HepG2 (cell line): ENCODE data around the gene MRPL34. TPM values are rescaled to one million over a fixed set of nuclear protein-coding genes. Genes with fewer than 3 reads are reported as not detected.

Source experiments
- ATAC-seq: fragments of 200-7000 bp; cut with Tn5 transposase; 3 replicates; pipeline ENCODE4 v1.9.1; 2020; ENCODE audit warnings: mild to moderate bottlenecking, moderate library complexity
- BruUV-seq: library from RNA; stranded (reverse); fragments of 400-500 nt; replicated peaks from 2 replicates; lab custom pipeline; 2021; lab: Mats Ljungman, UMichigan
- CTCF ChIA-PET: fragments of 300-600 bp; formaldehyde crosslinking; extraction: SDS; loops from one replicate; lab custom pipeline; 2021; ENCODE audit warnings: low total read pairs, inconsistent platforms, low intra/inter-chr PET ratio; lab: Yijun Ruan, JAX
- POLR2A ChIA-PET: fragments of 350-600 bp; sonication (Branson Sonifier 250); formaldehyde crosslinking; loops from one replicate; lab custom pipeline; 2020; ENCODE audit warnings: antibody characterized with exemption, inconsistent platforms; lab: Yijun Ruan, JAX
- DNase-seq: peaks from one replicate; pipeline ENCODE4 v3.0.0-alpha.2; 2015; ENCODE audit warnings: low spot score
- FAIRE-seq: peaks from 3 replicates; lab custom pipeline; 2011; peaks lifted over from hg19 to GRCh38; lab: Jason Lieb, UNC
- H2AFZ ChIP-seq: one replicate; pipeline ENCODE4 v1.6.1; 2011; ENCODE audit warnings: low read length, inconsistent platforms
- H3K27ac ChIP-seq: fragments of 300-600 bp; 3 replicates; pipeline ENCODE4 v1.8.0; 2011; ENCODE audit warnings: mixed run types, mild to moderate bottlenecking, mixed read lengths, low read length, inconsistent platforms; ENCODE audit not compliant: insufficient read depth; ENCODE audit errors: extremely low read length
- H3K27me3 ChIP-seq, 2 experiments: fragments of 200-600 bp in 1 of 2; 2 replicates in 1 of 2; 3 replicates in 1 of 2; pipeline versions ENCODE4 v1.6.0 to v1.8.0; 2011; ENCODE audit warnings: low read length in 2 of 2, mild to moderate bottlenecking in 2 of 2, moderate library complexity in 2 of 2, inconsistent platforms in 1 of 2; ENCODE audit not compliant: insufficient read depth in 2 of 2, control insufficient read depth in 1 of 2
- H3K36me3 ChIP-seq, 2 experiments: fragments of 200-600 bp in 1 of 2; replicated peaks in 1 of 2; 2 replicates in 1 of 2; 3 replicates in 1 of 2; pipeline versions ENCODE4 v1.5.1 to v1.8.0; 2011; ENCODE audit warnings: low read length in 2 of 2, inconsistent platforms in 1 of 2; ENCODE audit not compliant: insufficient read depth in 2 of 2, control insufficient read depth in 1 of 2
- H3K4me1 ChIP-seq: 2 replicates; pipeline ENCODE4 v1.5.1; 2012; ENCODE audit warnings: low read length, inconsistent platforms; ENCODE audit not compliant: insufficient read depth
- H3K4me2 ChIP-seq: 2 replicates; pipeline ENCODE4 v1.6.0; 2011; ENCODE audit warnings: low read depth, low read length, inconsistent platforms
- H3K4me3 ChIP-seq, 3 experiments: fragments of 200-600 bp in 1 of 3; sonication (generic), shearing (Covaris generic) in 1 of 3; replicated peaks in 1 of 3; 2 replicates each; pipeline ENCODE4 v1.5.1; 2011 to 2016; ENCODE audit warnings: low read length in 3 of 3, inconsistent platforms in 2 of 3, low read depth in 2 of 3, mild to moderate bottlenecking in 2 of 3, control low read depth in 1 of 3, mixed read lengths in 1 of 3; ENCODE audit not compliant: insufficient read depth in 1 of 3
- H3K79me2 ChIP-seq: one replicate; pipeline ENCODE4 v1.6.1; 2011; ENCODE audit warnings: low read length, inconsistent platforms; ENCODE audit not compliant: insufficient read depth
- H3K9ac ChIP-seq: 2 replicates; pipeline ENCODE4 v1.6.0; 2011; ENCODE audit warnings: mild to moderate bottlenecking, low read depth, low read length, inconsistent platforms; ENCODE audit not compliant: insufficient read depth
- H3K9me3 ChIP-seq: 2 replicates; pipeline ENCODE4 v1.5.1; 2012; ENCODE audit warnings: mild to moderate bottlenecking, low read length
- H4K20me1 ChIP-seq: 2 replicates; pipeline ENCODE4 v1.6.0; 2011; ENCODE audit warnings: inconsistent platforms, mild to moderate bottlenecking, low read length, moderate library complexity; ENCODE audit not compliant: insufficient read depth
- ARNT ChIP-seq: fragments of 450-650 bp; IDR thresholded peaks from 2 replicates; pipeline ENCODE4 v1.6.1; 2017
- E2F1 ChIP-seq: sonication (generic); formaldehyde crosslinking; IDR thresholded peaks from 2 replicates; pipeline ENCODE4 v1.5.0; 2020; ENCODE audit warnings: missing genetic modification reagents
- HMG20B ChIP-seq: conservative IDR thresholded peaks from 2 replicates; pipeline ENCODE4 v1.6.1; 2016; ENCODE audit warnings: missing genetic modification reagents, missing compliant biosample characterization
- IKZF1 ChIP-seq: fragments of 450-650 bp; IDR thresholded peaks from 2 replicates; pipeline ENCODE4 v1.7.1; 2016
- IKZF4 ChIP-seq: sonication (generic); formaldehyde crosslinking; IDR thresholded peaks from 2 replicates; pipeline ENCODE4 v1.5.1; 2020; ENCODE audit warnings: borderline replicate concordance, mild to moderate bottlenecking, low read depth, missing genetic modification reagents; ENCODE audit errors: not compliant biosample characterization
- KLF12 ChIP-seq: sonication (generic); formaldehyde crosslinking; IDR thresholded peaks from 2 replicates; pipeline ENCODE4 v1.4.0; 2020; ENCODE audit warnings: missing genetic modification reagents, borderline replicate concordance
- MYNN ChIP-seq: sonication (generic); formaldehyde crosslinking; IDR thresholded peaks from 2 replicates; pipeline ENCODE4 v1.4.0; 2020; ENCODE audit warnings: mild to moderate bottlenecking, low read depth, missing genetic modification reagents
- REST ChIP-seq, 2 experiments: IDR thresholded peaks; 2 replicates each; pipeline ENCODE4 v1.6.1; 2011 to 2012; ENCODE audit warnings: low read length in 2 of 2, borderline replicate concordance in 1 of 2, low read depth in 1 of 2, mild to moderate bottlenecking in 1 of 2, moderate library complexity in 1 of 2
- RFXAP ChIP-seq: sonication (generic); formaldehyde crosslinking; IDR thresholded peaks from 2 replicates; pipeline ENCODE4 v1.4.0; 2020; ENCODE audit warnings: missing genetic modification reagents, borderline replicate concordance
- RORA ChIP-seq: sonication (generic); formaldehyde crosslinking; IDR thresholded peaks from 2 replicates; pipeline ENCODE4 v1.5.0; 2020; ENCODE audit warnings: mild to moderate bottlenecking, missing genetic modification reagents, moderate library complexity
- SKI ChIP-seq: fragments of 450-650 bp; IDR thresholded peaks from one replicate; pipeline ENCODE4 v1.6.1; 2018; ENCODE audit warnings: mild to moderate bottlenecking; ENCODE audit not compliant: partially characterized antibody
- SMC3 ChIP-seq: IDR thresholded peaks from 2 replicates; pipeline ENCODE4 v1.6.1; 2011; ENCODE audit warnings: low read length, improper control_type of control experiment
- TAF1 ChIP-seq: sonication (generic); formaldehyde crosslinking; IDR thresholded peaks from 2 replicates; pipeline ENCODE4 v1.4.0; 2020; ENCODE audit warnings: missing genetic modification reagents
- THAP11 ChIP-seq: IDR thresholded peaks from 2 replicates; pipeline ENCODE4 v1.6.1; 2016; ENCODE audit warnings: missing biosample characterization, missing genetic modification reagents
- ZNF576 ChIP-seq: sonication (generic); formaldehyde crosslinking; IDR thresholded peaks from 2 replicates; pipeline ENCODE4 v1.4.0; 2020; ENCODE audit warnings: mild to moderate bottlenecking, missing genetic modification reagents
- ZNF616 ChIP-seq: sonication (generic); formaldehyde crosslinking; IDR thresholded peaks from 2 replicates; pipeline ENCODE4 v1.5.0; 2020; ENCODE audit warnings: low read depth, mild to moderate bottlenecking, missing genetic modification reagents
- ZNF850 ChIP-seq: sonication (generic); formaldehyde crosslinking; conservative IDR thresholded peaks from 2 replicates; pipeline ENCODE4 v1.9.0; 2021; ENCODE audit warnings: mild to moderate bottlenecking, missing genetic modification reagents
- WGBS: methylation state at CpG from one replicate; pipeline ENCODE4 v1.1.6; 2017; ENCODE audit warnings: low lambda C conversion rate; 5-methylcytosine and 5-hydroxymethylcytosine counted together
- in situ Hi-C: cut with HindIII; loops from 2 replicates; pipeline ENCODE4 v1.10.0; 2017; ENCODE audit warnings: low pct_unique_long_range_greater_than_20kb; ENCODE audit not compliant: extremely low pct_ligation_motif_present
- intact Hi-C: fragments of 100-400 bp; cut with micrococcal nuclease; formaldehyde crosslinking; loops from one replicate; pipeline ENCODE4 v1.10.0; 2022; ENCODE audit not compliant: unreplicated experiment
- polyA plus RNA-seq, 8 experiments: library from polyadenylated mRNA; depleted of rRNA in 3 of 8; stranded (reverse) in 7 of 8; unstranded in 1 of 8; fragments of >200 nt; fragmentation: Illumina TruSeq in 4 of 8; extraction: Trizol in 4 of 8; gene quantifications; 2 replicates each; pipeline versions ENCODE4 v1.2.1 to v1.2.3, GENCODE V29; 2011 to 2016; ENCODE audit warnings: low read depth in 4 of 8, missing spikeins in 1 of 8, mixed read lengths in 1 of 8; ENCODE audit not compliant: insufficient read depth in 1 of 8
- total RNA-seq, 5 experiments: library from RNA; depleted of rRNA; stranded (reverse); fragments of >200 nt; fragmentation: Illumina TruSeq; extraction: Trizol; gene quantifications; 2 replicates each; pipeline ENCODE4 v1.2.3, GENCODE V29; 2016; ENCODE audit warnings: low read depth in 1 of 5
- TF ChIP-seq, protein P1 (sequence below): sonication (generic); formaldehyde crosslinking; IDR thresholded peaks from 2 replicates; pipeline ENCODE4 v1.4.0; 2020; ENCODE audit warnings: missing genetic modification reagents

MRPL34 gene
- total and polyA plus RNA-seq, 2 of the 13 experiments (the other 11 are each of a cell fraction or from before 2014, with no cell fraction given), result 74.0 to 77.3 TPM

GRCh38 chr19:17266975-17267788, 38.5 kb upstream of the MRPL34 start, which contains the start of gene BABAM1:
BABAM1 (plus strand) TSS chr19:17267443; CDS start chr19:17268807, 1,364 bp downstream.
- peaks cover 13% of the 10 kb centered on the region for H3K79me2 ChIP-seq
- H4K20me1 ChIP-seq, result no peaks in the 10 kb centered on the region
- no peaks in the 10 kb centered on the region for H3K9me3 ChIP-seq
- DNase-seq (peak; percentile 99), FAIRE-seq (peak; percentile 99), ATAC-seq (peak; percentile 96)
- CTCF ChIA-PET, result no interaction called here
- H3K36me3 ChIP-seq, result peaks cover 3 to 13% of the 10 kb centered on the region in 2 experiments; a peak in 3 of 5 replicates
- peak within 1 kb of the TSS; percentile 92 to 100 (median 98) for H3K4me3 ChIP-seq
- POLR2A ChIA-PET, result interaction anchor here (0.5 to 2.8 kb wide), 26 partner anchors 9 to 234 kb away, joined by 3 to 40 read pairs (median 4); partner anchors contain the start of genes BST2, DDA1, MRPL34 and NR2F6
- WGBS, result under 1% methylated on average over 25 of the region's 27 CpGs
- H3K4me1 ChIP-seq, result peaks cover 38% of the 10 kb centered on the region
- peak within 1 kb of the TSS; percentile 91 for H3K4me2 ChIP-seq
- TSS peak; percentile 57 for BruUV-seq
- peak within 1 kb of the TSS; percentile 66 for H2AFZ ChIP-seq
- peaks cover 0 to 6% of the 10 kb centered on the region in 2 experiments; a peak in 2 of 5 replicates for H3K27me3 ChIP-seq
- in situ Hi-C loops, result no loop called here
- H3K9ac ChIP-seq, result peak within 1 kb of the TSS; percentile 88
- intact Hi-C loops, result loop anchor here (1.0 to 5.0 kb wide), 2 partner anchors 38 to 40 kb away; partner anchors contain the start of genes MRPL34 and OCEL1
- peak within 1 kb of the TSS; percentile 75 for H3K27ac ChIP-seq
- no peak for TF ChIP-seq ARNT
- TF ChIP-seq ZNF576 (CRISPR knock-in tag), result no peak
- no peak for TF ChIP-seq SKI
- TF ChIP-seq KLF12 (CRISPR knock-in tag), result no peak; the same call in 1 of the 2 replicates
- no peak for TF ChIP-seq ZNF616 (CRISPR knock-in tag)
- no peak for TF ChIP-seq SMC3
- TF ChIP-seq HMG20B (CRISPR knock-in tag), result no peak
- TF ChIP-seq REST (IDR thresholded peaks at IDR 0.05; ENCODE audit: borderline replicate concordance in 1 of 2, low read depth in 1 of 2, low read length in 2 of 2), result peak in 1 of 2 experiments; percentile 48; a peak in 1 of 4 replicates
- no peak for TF ChIP-seq MYNN
- TF ChIP-seq TAF1 (CRISPR knock-in tag), result peak; percentile 92
- TF ChIP-seq IKZF1, result no peak
- peak; percentile 94 for TF ChIP-seq RFXAP (CRISPR knock-in tag)
- TF ChIP-seq, protein P1, sequence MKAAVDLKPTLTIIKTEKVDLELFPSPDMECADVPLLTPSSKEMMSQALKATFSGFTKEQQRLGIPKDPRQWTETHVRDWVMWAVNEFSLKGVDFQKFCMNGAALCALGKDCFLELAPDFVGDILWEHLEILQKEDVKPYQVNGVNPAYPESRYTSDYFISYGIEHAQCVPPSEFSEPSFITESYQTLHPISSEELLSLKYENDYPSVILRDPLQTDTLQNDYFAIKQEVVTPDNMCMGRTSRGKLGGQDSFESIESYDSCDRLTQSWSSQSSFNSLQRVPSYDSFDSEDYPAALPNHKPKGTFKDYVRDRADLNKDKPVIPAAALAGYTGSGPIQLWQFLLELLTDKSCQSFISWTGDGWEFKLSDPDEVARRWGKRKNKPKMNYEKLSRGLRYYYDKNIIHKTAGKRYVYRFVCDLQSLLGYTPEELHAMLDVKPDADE (CRISPR knock-in tag), result no peak
- no peak for TF ChIP-seq E2F1 (CRISPR knock-in tag)
- no peak for TF ChIP-seq RORA (CRISPR knock-in tag)
- no peak for TF ChIP-seq ZNF850 (CRISPR knock-in tag)
- no peak for TF ChIP-seq IKZF4
- TF ChIP-seq THAP11 (CRISPR knock-in tag), result peak; percentile 100
